Right lung (tissue), 5 donors: Measurements from ENCODE around the gene AFTPH. TPM values are rescaled to one million over a fixed set of nuclear protein-coding genes. Genes with fewer than 3 reads are reported as not detected.
"Not testable (repeated sequence)": the region's sequence is repeated elsewhere in the genome, so short reads cannot be mapped to it uniquely, and the experiment has no call there.

ENCODE experiments used
- DNase-seq, 2 donors: peaks; one replicate each; pipeline ENCODE4 v3.0.0-alpha.2; 2013
- polyA plus RNA-seq, 5 donors: library from polyadenylated mRNA; unstranded; fragments of 120-200 nt; gene quantifications; one replicate each; pipeline versions ENCODE4 v1.2.1 to v1.2.3, GENCODE V29; 2013; ENCODE audit warnings: inconsistent platforms in 1 of 5, low replicate concordance in 1 of 5; ENCODE audit not compliant: insufficient read length in 5 of 5, insufficient read depth in 1 of 5

AFTPH gene
- polyA plus RNA-seq, 5 donors: 47.3 to 63.5 (median 56.0) TPM

DNA sequence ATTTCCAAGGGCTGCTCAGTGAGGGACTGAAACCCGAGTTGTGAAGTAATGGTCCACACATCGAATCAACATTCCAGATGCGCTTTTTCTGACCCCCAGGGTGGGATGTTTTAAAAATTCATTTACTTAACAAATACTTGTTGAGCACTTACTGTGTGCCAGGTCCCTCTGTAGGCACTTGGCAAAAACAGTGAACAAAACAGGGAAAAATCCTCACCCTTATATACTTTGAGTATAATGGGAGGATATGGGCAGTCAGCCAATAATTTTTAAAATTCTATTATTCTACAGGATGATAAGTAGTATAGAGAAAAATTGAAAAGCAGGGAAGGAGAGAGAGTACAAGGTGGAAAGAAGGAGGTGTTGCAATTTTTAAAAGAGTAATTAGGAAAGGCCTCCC is 31.3 kb upstream of the AFTPH start:
- DNase-seq: no peak

DNA sequence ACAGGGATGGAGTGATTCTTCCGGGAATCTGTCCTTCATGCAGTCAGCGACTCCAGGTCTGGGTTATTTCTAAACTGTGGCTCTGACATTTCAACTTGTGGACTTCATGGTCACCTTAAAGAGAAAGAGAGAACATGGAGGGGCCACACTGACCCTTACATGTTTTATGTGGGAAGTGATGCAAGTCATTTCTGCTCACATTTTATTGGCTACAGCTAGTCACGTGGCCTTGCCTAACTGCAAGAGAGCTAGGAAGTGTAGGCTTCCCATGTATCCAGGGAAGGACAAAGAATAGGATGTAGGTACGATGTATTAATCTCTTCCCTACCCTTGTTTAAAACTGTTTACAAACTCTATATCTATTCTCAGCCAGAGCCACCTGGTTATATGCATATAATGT is 30.3 kb upstream of the AFTPH start:
- DNase-seq: no peak

GRCh38 chr2:64498438-64498837 is 25.7 kb upstream of the AFTPH start:
- no peak for DNase-seq

- no peak for DNase-seq
These were observed 23.6 kb upstream of the AFTPH start for GRCh38 chr2:64500549-64500948.

DNA sequence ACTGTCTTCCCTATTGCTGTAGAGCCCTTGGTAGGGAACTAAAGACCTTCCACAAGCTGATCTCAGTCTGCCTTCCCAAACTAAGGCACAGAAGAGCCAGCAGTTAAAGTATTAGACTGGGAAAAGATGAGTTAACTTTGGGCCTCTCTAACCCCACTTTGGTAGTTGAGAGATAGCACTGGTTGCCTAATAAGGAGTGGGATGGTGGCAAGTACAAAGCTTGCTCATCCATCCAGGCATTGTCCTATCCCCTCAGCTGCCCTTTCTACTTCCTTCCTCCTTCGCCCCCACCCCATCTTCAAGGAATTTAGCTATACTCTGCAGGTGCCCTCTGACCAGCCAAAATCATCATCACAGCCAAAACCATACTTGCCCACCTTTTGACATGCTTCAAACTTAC is 22.2 kb upstream of the AFTPH start:
- no peak for DNase-seq

GRCh38 chr2:64502860-64503259 is 21.3 kb upstream of the AFTPH start:
- DNase-seq: no peak

GRCh38 chr2:64504774-64505720 is 19.1 kb upstream of the AFTPH start:
- DNase-seq: no peak

GRCh38 chr2:64506686-64507085 is 17.4 kb upstream of the AFTPH start:
- no peak for DNase-seq

- DNase-seq: no peak
These were observed 10.1 kb upstream of the AFTPH start for GRCh38 chr2:64514008-64514407.

- DNase-seq: no peak
These were observed 9.0 kb upstream of the AFTPH start for GRCh38 chr2:64515086-64515485.

DNA sequence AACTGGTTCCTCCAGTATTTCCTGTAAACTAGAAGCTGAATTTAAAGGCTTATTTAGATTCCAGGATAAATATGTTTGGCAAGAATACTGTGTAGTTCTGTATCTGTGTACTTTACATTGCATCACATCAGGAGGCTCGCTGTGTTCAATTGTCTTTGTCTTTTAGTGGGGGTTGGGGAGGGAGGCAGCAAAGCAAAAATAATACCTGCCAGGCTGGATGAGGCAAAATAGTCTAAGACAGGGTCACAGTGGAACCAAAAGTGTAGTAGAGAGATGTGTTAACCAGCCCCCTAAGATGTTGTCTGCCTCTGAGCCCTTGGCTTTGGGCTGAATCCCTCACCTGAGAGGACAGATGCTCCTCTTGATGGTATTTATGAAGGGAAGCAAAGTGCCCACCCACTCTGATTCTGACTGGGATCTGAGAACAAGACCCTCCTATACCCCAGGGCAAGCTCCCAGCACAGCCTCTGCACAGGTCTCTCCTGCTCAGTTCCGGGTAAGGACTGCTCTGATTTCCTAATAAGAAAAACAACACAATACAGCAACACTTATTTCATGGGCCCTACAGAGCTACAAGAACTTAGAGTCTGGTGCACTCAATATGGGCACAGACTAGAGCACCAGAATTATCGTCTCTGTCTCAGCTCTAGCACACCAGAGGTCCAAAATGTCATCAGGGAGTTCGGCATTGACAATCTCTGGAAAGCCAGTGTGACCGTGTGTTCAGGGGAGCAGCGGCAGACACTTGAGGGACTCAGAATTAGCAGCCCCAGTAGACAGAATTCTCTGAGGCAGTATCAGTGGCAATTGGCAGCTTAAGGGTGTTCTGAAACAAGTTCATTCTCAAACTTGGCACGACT is 7.2 kb upstream of the AFTPH start:
- DNase-seq: no peak

DNA sequence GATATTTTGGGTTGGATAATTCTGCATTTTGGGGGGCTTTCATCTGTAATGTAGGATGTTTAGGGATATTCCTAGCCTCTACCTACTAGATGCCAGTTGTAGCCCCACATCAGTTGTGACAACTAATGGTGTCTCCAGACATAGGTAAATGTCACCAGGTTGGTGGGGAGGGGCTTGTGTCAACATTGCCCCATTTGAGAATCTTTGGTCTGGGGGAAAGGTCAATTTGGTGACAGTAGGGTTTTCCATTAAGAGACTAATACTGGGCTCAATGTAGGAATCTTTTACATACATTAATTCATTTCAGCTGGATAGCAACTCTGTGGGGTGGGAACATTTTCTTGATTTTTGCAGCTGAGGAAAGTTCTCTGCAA is 6.6 kb upstream of the AFTPH start:
- no peak for DNase-seq

GRCh38 chr2:64522843-64523428 is 1.2 kb upstream of the AFTPH start:
- DNase-seq: peak; percentile 70 to 73

DNA sequence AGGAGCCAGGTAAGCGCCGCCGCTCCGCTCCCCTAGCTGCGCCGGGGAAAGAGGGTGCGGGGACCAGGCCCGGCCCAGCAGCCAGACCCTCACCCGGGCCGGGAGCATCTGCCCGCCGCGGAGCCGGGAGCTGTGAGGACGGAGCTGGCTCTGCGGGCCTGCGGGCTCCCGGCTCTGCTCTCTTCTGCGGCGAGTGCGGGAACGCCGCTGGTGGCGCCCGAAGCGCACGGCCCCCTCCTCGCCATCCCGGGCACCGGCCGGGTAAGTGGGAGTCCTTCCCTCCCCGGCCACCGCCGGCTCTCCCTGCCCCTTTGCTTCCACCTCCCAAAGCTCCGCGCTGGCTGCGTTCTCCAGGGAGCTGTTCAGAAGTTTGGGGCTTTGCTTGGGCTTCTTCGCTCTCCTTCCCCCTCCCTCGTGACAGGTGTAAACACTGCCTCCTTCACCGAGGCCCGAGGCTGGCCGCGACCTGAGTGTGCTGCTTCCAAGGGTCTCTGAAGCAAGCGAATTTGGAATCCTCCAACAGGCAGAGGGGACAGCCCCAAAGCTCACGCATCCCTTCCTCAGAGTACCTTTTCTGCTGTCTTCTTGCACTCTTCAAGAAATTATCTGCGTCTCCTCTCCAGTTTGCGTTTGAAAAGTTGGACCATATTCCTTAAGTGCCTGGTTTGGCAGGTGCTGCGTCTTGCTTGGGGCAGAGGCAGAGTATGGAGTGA is 632 bp downstream of the AFTPH start:
- peak; percentile 30 to 32 for DNase-seq

GRCh38 chr2:64525317-64525613 is 1.1 kb downstream of the AFTPH start:
- DNase-seq: no peak

- DNase-seq: no peak
These were observed 1.9 kb downstream of the AFTPH start for GRCh38 chr2:64526034-64526433.

GRCh38 chr2:64530946-64531345 is 6.8 kb downstream of the AFTPH start:
- DNase-seq: not testable (repeated sequence)

DNA sequence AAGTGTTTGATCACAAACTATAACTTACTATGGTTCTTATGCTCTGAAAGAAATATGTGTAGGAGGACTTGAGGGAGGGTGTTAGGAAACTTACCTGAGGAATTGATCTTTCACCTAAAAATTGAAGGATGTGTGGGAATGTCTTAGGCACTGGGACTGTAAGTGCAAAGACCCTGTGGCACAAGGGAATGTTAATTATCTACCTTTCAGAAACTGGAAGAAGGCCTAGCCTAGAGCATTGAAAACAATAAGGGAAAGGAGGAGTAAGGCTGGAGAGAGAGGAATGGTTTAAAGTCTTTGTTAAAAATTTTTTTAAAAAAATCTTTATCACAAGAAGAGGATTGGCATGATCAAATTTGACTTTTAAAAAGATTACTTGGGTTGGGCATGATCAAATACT is 7.9 kb downstream of the AFTPH start:
- DNase-seq: no peak

DNA sequence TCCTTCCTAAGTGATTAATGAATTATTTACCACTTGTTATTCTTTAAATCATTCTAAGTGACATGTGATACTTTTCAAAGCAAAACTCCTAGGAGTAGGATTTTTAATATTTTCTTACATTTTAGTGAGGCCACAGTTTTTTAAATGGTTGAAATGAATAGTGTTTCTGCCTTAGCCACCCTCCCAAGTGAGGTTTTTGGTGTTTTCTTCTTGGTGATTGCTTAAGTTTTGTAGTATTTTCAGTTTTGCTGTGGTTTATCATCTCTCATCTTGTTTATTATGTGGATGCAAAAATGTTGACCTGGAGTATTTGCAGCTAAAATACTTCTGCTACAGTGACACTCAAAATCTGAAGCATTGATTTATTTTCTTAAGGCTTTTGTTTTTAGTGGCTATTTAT is 9.8 kb downstream of the AFTPH start:
- no peak for DNase-seq

DNA sequence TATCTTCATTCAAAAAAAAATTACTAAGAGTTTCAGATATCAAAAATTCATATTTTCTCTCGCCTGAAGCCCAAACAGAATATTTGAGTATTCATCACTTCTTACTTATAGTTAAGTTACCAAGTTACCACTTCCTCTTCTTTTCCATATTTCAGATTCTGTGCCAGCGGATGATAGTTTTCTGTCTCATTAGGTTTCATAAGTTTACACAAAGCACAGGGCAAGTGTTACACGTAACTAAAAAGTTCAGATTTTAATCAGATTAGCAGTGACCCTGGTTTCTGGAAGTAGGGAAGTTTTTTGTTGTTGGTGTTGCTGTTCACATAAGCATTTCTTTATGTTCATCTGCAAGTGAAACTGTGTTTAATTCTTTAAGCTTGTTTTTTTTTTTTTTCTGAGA is 10.2 kb downstream of the AFTPH start:
- no peak for DNase-seq

DNA sequence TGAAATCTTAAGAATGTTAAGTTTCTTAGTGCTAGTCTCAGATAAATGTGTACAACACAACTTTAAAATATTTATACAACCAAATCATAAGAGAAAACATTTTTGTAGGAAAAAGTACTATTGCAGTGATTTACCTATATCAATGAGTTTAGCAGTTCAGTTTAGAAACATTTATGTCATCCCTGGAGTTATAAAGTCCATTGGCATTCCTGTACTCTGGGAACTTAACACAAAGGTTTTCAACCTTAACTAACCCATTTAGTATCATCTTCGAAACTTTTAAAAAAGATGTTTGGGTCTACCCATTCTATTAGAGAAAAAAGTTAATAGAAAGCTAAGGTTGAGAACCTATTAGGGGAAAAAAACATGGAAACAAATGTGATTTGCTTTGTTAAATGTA is 10.9 kb downstream of the AFTPH start:
- DNase-seq: no peak

GRCh38 chr2:64537991-64538390 is 13.9 kb downstream of the AFTPH start:
- DNase-seq: no peak
